DMS53 (cell line): Measurements from ENCODE around the gene ADAMTS17.
"Not testable (repeated sequence)": the region's sequence is repeated elsewhere in the genome, so short reads cannot be mapped to it uniquely, and the experiment has no call there.

Experiments
- DNase-seq: peaks from one replicate; lab custom pipeline; 2025; lab: John Stamatoyannopoulos, UW

Gene ADAMTS17

DNA sequence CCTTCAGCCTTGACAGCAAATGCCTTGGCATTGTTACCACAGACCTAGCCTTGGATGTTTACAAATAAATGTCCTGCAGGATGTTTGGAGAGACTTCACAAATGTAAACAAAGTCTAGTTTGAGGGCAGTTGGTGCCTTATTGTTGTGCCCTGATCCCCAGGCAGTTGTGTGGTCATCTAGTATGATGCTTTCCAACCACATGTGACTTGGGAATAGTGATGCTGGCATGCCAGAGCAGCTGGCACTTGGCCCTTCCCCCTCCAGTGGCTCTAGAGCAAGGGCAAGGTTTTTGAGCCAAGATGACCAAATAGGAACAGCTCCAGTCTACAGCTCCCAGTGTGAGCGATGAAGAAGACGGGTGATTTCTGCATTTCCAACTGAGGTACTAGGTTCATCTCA is 258.2 kb downstream of the ADAMTS17 start:
- no peak for DNase-seq

DNA sequence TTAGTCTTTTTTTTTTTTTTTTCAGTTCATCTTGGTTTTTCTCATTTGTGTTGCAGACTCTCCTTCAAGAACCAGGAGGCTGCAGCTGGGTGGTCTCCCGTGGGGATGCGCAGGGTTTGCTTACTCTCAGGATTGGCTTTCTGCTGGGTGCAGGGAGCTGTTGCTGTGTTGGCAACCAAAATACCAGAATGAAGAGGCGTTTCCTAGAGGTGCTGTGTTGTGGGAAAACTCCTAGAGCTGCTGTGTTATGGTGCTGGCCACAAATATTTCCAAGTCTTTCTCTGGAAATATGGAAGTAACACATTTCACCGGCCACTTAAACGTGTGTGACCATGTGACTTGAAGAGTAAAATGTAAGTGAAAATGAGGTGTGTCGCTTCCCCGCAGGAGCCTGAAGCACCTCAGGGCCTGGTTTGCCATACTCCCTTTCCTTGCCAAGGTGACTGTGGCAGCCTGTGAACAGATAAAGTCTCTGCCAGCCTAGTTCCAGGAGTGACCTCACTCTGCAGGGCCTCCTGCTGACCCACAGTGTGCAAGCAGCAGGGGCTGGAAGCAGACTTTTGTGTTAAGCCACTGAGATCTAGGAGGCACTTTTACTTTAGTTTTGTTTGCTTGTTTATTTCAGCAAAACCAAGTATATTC is 258.9 kb downstream of the ADAMTS17 start:
- no peak for DNase-seq

DNA sequence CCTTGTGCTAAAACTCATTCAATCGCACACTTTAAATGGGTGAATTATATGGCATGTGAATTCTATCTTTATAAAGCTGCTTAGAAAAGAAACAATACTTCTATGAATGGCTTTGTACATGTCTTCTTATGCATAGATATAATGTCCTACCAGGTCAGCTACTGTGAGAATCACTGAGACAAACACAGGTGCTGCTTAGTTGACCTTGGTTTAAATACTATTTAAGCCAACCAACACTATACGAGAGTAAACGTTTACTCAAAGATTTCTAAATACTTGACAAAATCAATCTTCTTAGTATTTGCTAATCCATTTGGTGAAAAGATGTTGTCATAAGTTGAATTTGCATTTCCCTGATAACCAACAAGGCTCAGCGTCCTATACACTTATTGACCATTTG is 260.3 kb downstream of the ADAMTS17 start:
- DNase-seq, result peak; percentile 9

DNA sequence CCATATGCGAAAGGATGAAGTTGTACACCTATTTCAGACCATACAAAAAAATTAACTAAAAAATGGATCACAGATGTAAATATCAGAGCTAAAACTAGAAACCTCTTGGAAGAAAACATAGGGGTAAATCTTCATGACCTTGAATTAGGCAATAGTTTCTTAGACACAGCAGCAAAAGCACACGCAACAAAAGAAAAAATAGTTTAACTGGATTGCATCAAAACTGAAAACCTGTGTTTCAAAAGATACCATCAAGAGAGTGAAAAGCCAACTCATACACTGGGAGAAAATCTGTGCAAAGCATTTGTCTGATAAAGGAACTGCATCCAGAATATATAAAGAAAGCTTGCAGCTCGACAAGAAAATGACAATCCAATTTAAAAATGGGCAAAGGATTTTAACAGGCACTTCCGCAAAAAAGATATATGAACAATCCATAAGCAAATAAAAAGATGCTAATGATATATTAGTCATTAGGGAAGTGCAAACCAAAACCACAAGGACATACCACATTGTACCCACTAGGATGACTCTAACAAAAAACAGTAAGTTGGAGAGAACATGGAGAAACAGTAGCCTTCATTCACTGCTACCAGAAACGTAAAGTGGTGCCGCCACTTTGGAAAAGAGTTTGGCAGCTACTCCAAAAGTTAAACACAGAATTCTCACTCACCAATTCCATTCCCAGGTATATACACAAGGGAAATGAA is 263.1 kb downstream of the ADAMTS17 start:
- no peak for DNase-seq

DNA sequence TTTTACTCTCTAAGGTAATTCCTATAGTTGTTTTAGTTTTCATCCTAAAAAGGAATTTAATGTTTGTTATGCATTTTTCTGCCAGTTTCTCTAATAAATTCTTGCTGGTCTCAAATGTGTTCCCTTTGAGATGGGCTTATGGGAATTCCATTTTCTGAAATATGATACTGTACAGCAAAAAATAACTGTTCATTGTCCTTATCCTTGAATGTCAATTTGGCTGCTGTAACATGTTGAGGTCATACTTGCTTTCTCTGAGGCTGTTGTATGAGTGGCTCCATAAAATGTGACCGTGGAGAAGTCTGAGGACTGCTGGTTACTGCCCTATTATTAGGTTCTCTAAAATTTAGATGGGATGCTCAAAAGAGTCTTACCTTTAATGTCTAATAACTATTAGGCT is 266.5 kb downstream of the ADAMTS17 start:
- no peak for DNase-seq

DNA sequence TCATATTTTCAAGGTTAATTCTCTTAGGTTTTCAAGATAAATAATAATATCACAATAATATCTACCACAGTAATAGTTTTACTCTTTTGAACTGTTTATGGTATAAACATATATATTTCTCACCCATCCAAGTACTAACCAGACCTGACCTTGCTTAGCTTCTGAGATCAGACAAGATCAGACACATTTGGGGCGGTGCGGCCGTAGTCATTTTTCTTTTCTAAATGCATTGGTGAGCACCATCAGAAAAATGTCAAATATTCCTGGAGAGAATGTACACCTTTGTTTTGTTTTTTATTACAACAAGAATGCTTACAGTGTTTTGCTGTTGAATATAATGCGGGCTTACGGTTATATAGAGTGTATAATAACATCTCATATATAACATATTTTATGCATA is 267.8 kb downstream of the ADAMTS17 start:
- DNase-seq, result no peak

DNA sequence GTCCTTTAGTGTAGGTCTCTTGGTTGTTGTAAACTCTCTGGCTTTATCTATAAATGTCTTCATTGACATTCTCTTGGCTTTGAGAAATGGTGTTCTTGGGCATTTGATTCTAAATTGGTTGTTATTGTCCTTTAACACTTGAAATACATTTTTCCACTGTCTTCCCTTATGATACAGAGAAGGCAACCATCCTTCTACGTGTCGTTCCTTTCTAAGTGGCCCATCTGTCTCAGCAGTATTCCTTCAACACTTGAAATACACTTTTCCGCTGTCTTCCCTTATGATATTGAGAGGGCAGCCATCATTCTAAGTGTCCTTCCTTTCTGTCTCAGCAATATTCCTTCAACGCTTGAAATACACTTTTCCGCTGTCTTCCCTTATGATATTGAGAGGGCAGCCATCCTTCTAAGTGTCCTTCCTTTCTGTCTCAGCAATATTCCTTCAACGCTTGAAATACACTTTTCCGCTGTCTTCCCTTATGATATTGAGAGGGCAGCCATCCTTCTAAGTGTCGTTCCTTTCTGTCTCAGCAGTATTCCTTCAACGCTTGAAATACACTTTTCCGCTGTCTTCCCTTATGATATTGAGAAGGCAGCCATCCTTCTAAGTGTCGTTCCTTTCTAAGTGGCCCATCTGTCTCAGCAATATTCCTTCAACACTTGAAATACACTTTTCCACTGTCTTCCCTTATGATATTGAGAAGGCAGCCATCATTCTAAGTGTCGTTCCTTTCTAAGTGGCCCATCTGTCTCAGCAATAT is 275.1 kb downstream of the ADAMTS17 start:
- DNase-seq, result not testable (repeated sequence)

DNA sequence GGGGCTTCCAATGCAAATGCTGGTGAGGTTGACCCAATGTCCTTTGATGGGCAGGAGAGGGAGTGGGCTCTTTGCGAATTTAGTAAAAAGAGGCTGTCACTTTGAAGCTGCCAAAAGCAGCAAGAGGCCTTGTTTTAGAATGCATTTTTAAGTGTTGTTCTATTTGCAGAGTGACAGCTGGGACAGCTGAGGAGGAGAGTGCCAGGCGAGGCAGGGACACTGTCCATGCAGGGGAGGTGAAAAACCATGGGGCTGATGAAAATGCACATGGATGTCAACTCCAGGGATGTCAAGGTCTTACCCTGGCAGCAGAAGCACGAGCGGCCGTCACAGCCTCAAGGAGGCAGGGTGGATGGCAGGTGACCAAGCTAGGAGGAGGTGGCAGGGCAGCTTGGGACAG is 279.8 kb downstream of the ADAMTS17 start:
- no peak for DNase-seq

DNA sequence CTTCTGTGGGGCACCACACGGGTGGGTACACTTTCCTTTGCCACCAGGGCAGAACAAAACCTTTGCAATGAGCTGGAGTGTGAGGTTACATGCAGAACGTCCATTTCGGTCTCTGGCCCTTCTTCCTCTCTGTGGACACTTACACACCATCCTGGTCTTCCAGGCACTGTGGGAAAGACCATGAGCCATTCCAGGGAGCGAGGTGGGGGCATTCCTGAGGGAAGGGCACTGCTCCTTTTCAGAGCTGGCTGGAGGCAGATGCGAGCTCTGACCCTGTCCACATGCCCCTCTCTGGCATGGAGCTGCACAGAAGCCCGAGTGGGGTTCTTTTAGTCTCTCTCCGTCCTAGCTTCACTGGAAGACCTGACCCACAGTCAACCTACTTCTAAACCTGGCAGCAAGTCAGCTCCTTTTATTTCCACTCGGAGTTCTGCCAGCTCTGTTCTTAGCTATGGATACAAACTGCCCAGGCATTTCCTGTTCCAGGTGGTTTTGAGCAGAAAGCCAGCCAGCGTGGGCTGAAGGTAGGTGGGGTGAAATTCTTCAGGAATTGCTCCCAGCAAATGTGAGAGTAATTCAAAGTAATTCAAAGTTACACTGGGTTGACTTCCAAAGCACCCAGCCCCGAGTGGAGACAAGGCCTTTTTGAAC is 281.4 kb downstream of the ADAMTS17 start:
- no peak for DNase-seq

DNA sequence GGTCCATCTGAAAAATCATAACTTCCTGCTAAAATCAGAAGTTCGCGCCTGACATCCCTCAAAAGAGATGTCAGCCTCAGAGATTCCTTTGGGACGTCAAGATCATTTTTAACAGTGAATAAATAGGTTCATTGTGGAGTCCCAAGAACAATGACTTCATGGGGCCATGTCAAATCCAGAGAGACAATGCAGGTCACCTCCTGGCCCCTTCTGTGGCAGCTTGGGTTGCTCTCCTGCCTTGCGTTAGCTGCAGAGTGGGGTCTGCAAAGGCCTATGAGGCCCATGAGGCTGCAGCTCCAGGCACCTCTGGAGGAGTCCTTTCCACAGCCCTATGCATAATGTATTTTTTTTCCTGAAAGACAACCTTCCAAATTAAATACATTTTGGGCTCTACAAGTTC is 282.3 kb downstream of the ADAMTS17 start:
- no peak for DNase-seq

DNA sequence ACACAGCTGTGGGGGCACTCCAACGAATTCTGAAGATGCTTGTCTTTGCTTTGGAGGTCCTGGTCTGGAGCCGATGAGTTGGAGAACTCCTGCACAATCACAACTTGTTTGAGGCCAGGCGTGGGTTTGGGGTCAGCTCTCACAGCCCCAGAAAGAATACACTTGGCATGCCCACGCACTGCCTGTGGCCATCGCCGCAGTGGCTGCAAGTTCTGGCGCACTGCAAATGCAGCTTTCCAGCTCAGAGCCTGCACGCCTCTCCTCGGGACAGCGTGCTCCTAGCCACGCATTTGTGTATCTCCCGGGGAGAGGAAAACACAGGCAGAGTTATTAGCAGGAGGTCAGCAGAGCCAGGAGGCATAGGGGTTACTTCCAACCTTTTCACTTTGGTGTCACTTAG is 282.7 kb downstream of the ADAMTS17 start:
- DNase-seq, result no peak

DNA sequence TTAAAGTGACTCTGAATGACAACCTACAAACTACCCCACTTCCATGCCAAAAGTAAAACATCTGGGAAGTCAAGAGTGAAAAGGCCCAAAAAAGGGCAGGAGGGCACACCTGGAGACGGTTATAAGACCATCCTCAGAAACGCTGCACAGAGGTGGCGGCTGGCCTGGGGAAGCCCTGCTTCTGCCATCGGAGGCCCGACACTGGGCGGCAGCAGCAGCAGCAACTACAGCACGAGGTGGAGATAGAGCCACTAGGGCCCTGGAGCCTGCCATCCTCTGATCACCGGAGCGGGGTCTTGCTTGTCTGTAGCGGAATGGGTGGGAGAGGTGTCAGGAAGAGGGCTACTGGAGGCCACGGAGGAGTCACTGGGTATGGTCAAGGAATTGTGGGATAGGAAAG is 283.3 kb downstream of the ADAMTS17 start:
- no peak for DNase-seq

DNA sequence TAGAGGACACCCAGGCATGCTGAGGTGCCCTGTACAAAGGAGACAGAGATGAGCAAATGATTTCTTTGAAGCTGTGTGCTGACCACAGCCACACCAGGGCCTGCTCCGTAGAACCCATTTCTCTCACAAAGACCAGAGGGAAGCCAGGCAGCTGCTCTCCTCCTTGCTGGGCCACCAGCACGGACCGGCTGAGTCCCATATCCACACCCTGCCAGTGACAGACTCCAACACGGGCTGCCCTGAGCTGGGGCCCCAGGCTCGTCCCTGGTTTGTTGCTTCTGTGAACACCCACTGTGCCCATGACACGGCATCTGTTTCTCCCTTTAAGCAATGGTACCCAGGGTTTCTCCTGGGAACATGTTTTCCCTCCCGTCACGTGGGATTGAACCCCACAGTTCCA is 284.5 kb downstream of the ADAMTS17 start:
- DNase-seq, result no peak

DNA sequence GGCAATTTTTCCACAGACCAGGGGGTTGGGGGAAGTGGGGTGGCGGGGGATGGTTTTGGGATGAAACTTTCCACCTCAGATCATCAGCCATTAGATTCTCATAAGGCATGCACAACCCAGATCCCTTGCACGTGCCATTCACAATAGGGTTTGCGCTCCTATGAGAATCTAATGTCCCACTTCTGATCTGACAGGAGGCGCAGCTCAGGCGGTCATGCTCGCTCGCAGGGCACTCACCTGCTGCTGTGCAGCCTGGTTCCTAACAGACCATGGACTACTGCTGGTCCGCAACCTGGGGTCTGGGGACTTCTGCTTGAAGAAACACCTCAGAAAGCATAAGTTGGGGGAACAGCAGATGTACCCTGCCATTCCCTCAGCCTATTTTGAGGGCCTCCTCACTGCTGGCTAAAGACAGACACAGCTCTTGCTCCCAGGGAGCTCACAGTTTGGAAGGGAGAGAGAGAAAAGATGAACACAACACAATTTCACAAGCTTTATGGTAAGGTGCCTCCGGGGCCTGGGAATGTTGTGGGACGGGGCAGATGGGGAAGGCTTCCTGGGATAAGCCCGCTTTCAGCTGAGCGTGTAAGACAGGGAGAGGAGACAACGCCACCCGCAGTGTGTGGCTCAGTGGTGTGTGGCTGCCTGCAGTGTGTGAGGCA is 285.2 kb downstream of the ADAMTS17 start:
- DNase-seq, result no peak

DNA sequence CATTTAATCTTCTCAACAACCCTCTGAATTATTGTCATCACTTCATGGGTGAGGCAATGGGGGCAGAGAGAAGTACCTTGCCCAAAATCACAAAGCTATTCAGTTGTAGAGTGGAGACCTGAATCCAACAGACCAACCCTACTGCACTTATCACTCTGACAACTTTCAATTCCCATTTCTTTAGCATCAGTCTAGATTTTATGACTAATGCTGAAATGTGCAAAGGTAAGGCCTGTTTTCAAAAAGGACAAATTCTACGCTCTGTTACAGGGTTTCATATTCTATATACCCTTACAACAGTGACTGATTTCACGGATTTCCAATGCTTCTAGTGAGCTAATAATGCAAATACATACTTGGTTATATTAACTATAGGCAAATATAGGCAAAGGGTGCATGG is 286.0 kb downstream of the ADAMTS17 start:
- no peak for DNase-seq

DNA sequence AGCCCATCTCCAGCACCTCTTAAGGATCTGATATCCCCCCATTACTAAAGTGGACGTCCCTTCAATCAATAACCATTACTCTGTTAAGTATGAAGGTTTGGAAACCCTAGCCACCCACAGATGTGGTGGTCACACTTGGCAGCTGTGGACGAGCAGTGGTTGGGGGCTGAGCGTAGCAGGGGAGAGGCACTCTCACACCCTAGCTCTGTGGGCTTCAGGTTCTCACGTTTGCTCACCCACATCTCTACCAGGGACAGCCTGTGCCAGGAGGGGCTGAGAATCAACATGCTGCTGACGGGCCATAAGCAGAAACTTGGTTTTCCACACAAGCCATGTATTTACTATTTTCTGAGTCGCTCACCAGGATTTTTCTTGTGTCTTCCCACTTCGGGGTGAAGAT is 287.2 kb downstream of the ADAMTS17 start:
- DNase-seq, result no peak

DNA sequence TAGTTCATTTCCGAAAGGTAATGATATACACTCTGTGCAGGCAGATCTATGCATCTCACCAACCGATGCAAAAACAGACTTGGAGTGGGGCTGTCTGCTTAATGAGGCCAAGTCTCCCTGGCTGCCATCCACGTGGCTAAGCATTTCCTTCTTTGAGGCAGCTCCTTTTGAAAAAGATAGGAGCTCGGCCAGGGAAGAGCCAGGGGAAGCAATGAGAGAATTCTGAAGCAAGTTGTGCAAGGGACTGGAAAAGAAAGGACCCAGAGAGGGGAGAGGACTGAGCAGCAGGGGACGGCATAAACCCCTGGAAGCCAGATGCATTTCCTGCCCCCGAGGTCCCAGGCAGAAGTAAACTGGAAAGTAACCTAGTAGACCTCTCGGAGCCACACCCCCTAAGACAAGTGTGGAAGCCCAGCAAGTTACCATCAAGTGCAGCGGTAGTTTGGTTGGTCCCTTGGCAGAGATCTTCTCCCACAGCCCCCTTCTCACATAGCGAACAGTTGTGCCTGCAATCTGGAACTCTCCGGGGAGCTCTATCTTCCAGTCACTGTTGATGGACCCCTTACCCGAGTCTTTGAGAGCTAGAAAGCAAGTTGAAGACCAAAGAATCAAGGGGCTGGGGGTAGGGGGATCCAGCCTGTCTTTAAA is 288.2 kb downstream of the ADAMTS17 start:
- no peak for DNase-seq

DNA sequence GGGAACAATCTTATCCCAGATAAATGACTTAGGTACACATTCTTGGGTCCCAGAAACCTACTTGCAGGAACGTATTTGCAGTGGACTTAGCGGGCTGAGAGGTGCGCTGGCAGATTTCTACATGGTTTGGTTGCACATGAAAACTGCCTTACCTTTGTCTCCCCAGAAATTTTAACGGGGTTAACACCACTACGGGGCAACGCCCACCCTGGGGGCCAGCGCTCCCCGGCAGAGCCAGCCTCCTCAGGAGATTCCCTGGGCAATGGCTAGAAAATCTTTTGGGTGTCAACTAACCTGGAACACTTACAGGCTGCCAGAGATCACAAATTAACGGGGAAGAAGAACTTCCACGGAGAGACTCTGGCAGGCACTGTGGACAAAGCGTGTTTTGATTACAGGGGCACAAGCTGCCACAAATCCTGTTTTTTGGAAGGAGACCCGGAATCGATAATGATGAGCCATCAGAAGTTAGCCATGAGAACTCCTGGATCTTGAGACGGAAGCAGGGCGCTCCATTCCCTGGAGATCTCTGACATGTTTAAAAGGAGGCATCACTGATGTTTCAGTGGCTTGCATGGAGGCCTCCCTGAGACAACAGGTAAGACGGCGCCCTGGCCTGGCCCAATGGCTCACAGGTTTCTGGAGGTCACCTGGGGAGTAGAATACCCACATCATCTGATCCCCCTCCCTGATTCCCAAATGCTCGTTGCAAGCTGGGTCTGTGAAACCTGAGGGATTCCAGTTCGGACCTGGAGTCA is 288.9 kb downstream of the ADAMTS17 start:
- DNase-seq, result no peak

DNA sequence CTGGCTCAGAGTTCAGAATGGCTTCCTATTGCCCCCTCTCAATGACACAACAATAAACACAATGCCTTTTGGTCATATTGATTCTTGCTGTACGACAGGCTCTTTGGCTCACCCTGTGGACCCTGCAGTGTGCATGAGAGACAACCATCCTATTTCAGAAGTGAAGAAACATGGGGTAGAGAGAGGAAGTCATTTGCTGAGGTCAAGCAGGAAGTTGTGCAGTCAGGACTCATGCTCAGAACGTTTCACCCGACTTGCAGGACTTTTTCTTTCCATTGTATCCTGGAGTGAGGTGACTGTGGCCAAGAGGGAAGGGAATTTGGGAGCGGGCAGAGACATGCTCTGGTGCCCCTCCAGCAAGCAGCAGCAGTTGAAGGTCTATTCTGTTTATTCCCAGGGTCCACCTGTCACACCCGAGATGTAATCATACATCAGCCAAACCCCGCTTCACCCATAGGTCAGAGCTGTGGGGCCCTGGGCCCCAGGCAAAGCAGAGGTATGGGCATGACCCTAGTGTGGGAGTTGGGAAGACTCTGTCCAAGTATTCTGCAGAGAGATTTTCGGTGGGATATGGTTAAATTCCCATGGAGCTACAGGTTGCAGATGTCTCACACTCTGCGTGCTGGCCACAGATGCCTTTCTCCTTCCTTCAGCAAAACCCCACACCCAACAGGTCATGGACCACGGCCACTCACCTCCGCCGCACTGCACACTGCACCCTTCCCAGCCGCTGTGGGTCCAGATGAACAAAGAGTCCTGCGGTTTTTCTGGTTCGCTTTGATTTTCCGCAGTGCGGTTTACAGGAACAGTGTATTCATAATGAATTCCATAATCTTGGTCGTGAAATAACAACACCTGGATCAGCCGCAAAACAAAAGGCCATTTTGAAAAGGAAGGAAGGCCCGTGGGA is 290.6 kb downstream of the ADAMTS17 start:
- no peak for DNase-seq
